Stimulated activated naive CD4-positive, alpha-beta T cell (primary cell): Measurements from ENCODE around the gene PPP1R14B.
"Not testable (repeated sequence)": the region's sequence is repeated elsewhere in the genome, so short reads cannot be mapped to it uniquely, and the experiment has no call there.

Source experiments
- DNase-seq, 6 experiments: peaks; one replicate each; lab custom pipeline; 2025; lab: John Stamatoyannopoulos, UW

The PPP1R14B gene

DNA sequence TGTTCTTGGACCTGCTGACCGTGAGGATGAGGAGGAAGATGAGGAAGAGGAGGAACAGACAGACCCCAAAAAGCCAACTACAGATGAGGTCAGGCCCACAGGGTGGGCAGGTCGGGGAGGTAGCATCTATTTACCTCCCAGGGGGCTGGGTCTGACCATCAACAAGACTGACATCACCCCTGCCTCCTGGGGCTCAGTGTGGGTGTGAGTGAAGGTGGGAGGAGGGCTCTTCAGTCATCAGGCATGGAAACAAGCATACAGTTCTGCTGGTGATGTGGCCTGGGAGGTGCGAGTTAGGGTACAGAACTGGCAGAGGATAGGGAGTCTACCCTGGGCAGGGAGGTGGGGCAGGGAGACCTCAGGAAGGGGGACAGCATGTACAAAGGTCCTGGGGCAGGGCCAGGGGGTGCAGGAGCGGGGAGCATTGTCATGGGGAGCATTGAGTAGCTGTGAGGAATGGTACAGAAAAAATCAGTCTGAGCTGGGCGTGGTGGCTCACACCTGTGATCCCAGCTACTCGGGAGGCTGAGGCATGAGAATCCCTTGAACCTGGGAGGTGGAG, 13.5 kb upstream of the PPP1R14B start:
- no peak for DNase-seq

DNA sequence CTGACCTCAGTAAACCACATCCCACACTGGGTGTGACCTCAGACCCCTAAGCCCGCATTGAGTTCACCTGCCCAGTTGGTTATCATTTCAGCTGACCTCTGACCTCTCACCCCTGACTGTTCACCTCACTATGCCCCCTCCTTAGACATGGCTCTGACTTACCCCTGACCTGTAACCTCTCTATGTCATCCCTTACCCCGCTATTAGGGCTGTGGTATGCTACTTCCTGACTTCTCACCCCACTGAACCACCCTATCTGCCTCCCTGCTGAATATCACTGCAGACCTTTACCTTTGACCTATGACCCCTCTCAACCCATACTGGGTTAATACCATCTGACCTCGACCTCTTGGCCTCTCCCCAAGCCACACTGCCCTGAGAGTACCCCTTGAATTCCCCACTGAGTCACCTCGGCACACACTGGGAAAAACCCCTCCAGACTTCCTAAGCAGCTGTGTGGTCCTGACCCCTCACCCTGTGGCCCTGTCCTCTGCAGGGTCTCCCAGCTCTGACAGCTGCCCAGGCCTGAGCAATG, 12.9 kb upstream of the PPP1R14B start:
- no peak for DNase-seq

DNA sequence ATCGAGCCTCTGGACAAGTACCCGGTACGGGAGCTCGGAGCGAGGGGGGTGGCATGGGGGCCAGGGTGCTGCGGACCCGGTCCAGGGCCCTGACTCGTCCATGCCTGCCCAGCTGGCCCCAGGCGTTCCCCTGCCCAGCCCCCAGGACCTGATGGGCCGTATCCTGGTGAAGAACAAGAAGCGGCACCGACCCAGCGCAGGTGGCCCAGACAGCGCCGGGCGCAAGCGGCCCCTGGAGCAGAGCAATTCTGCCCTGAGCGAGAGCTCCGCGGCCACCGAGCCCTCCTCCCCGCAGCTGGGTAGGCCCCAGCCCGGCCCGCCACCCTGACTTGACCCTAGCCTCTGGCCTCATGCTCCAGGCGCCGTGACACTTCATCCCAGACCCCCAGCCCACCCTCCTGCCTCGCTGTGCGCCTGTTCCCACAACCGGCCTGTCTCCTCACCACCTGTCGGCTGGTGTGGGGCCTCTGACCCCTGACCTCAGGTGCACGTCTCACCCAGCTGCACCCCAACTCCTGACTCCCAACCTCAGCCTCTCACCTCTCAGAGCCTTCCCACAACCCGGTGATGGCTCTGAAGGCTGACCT, 12.3 kb upstream of the PPP1R14B start:
- no peak for DNase-seq

DNA sequence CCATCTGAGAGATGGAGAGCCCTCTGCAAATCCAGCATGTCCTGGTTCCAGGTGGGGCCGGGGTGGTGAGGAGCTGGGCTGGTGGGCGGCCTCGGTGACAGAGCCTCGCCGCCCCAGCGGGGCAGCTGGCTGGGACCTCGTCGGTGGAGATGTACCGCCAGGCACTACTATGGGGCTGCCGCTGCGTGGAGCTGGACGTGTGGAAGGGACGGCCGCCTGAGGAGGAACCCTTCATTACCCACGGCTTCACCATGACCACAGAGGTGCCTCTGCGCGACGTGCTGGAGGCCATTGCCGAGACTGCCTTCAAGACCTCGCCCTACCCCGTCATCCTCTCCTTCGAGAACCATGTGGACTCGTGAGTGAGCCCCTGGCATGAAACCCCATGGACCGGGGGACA, 11.6 kb upstream of the PPP1R14B start:
- no peak for DNase-seq

DNA sequence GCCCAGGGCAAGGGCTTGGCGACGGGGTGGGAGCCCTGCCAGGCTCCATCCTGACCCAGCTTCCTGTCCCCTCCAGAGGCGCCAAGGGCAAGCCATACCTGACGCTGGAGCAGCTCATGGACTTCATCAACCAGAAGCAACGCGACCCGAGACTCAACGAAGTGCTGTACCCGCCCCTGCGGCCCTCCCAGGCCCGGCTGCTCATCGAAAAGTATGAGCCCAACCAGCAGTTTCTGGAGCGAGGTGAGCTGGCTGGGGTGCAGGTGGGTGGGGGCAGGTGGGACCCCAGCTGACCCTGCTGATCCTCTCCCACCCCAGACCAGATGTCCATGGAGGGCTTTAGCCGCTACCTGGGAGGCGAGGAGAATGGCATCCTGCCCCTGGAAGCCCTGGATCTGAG, 9.6 kb upstream of the PPP1R14B start:
- no peak for DNase-seq

DNA sequence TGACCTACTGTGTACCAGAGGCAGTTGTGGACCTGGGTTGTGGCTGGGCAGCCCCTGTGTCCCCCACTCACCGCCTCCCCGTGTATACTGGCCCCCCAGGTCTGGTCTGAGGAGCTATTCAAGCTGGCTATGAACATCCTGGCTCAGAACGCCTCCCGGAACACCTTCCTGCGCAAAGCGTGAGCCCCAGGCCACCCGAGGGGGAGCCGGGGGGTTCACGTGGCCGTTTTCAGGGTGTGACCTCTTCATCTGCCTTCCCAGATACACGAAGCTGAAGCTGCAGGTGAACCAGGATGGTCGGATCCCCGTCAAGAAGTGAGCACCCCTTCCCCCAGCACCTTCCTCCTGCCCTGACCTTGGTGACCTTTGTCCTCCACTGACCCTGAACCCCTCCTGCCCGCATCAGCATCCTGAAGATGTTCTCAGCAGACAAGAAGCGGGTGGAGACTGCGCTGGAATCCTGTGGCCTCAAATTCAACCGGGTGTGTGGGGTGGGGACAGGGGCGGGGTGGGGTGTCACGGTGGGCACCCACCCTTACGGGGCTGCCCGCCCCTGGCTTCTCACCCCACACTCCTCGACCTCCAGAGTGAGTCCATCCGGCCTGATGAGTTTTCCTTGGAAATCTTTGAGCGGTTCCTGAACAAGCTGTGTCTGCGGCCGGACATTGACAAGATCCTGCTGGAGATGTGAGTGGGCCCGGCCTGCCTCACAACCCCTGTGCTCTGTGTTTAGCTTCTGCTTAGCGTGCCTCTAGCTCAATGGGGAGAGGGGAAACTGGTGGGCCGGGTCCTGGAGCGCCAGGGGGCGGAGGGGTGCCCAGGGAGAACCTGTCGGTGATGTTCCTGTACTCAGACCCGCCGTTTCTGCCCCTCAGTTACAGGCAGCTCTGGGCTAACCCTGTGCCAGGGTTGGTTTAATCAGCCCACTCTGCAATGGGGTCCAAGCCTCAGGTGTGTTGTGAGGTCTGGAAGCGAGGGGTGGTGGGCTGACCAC, 8.7 kb upstream of the PPP1R14B start:
- no peak for DNase-seq

DNA sequence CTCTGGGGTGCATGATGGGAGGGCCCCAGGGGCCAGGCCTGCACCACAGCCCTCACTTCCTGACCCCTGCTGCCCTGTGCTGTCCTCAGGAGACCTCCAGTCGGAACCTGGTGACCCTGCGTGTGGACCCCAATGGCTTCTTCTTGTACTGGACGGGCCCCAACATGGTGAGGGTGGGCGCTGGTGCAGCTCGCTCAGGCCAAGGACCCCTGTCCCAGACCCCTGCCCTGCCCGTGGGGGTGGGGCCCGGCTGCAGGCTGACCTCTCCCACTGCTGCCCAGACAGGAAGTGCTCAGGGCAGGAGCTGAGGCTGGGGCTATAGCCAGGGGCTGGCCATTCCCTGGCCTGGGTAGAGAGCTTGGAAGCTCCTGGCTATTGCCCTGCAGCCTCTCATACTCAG, 7.6 kb upstream of the PPP1R14B start:
- no peak for DNase-seq

DNA sequence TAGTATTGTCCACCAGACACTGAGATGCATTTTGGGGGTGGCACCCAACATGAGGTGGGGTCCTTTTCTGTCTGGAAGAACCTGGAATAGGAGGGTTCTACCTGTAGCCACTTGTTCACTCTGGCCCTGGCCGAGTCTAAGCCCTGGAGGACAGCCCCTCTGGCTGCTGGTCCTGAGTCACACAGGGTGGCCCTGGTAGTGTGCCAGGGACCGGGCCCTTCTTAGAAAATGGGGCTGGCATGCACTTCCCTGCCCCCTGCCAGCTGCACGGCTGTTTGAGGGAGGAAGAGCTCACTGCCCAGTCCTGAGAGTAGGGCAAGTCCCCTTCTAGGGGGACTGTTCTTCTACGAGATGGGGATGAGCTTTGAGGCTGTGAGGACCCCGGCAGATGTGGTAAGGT, 6.7 kb upstream of the PPP1R14B start:
- no peak for DNase-seq

DNA sequence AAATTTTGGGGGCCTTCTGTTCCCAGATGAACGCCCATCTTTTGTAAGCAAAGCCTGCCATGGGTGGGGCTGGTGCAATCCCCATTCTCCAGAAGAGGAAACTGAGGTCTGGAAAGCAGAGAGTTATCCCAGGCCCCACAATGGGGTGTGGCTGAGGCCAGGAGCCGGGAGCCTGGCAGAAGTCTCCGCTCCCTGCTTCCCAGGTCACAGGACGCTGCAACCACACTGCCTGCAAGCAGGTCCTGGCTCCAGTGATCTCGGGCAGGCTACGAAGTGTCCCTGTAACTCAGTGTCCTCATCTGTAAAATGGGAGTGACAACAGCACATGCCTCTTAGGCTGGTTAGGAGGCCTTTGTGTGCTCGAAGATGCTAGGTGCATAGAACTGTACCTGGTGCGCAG, 6.3 kb upstream of the PPP1R14B start:
- no peak for DNase-seq

DNA sequence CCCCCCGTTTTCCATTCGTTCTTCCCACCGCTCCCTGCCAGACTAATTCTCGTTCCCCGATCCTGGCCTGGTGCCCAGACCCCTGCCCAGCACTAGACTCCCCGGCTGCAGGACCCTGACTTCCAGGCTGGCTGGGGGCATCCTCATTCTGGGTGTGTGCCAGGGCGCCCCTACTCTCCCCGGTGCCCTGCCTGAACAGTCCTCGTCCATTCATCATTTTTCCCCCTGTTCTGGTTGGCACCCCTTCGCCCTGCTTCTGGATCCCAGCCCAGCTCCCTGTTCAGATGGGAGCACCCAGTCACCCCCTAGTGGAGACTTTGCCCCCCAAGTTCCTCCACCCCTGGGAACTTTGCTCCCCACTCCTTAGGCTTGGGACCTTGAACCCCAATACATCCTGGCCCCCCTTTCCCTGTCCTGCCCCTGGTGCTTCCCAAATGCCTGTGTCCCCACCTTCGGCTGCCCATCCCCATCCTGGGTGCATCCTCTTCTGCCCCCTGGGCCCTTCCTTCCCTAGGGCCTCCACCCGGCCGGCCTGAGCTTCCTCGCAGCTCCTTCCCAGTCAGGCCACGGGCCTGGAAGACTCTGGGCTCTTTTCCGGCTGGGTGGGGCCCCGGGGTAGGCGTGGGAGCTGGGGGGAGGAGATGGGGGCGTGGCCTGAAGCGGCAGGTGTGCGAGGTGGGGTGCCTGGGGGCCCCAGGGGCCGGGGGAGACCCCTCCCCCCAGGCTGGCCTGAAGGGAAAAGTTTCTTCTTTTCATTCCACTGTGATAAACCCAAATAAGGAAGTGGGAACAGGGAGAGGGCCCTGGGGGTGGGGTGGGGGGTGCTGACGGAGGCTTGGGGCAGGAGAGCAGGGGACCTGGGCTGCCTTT, 5.5 kb upstream of the PPP1R14B start:
- no peak for DNase-seq

DNA sequence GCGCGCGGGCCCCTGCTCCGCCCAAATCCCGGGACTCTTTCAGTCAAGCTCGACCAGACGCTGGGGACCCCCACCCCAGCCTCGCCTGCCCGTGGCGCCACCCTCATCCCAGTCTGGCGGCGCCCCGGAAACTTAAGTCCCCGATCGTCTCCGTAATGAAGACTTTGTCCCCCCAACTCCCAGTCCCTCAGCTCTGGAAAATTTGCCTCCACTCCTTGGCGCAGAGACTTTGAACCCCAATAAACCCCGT, 4.9 kb upstream of the PPP1R14B start:
- DNase-seq, result no peak

DNA sequence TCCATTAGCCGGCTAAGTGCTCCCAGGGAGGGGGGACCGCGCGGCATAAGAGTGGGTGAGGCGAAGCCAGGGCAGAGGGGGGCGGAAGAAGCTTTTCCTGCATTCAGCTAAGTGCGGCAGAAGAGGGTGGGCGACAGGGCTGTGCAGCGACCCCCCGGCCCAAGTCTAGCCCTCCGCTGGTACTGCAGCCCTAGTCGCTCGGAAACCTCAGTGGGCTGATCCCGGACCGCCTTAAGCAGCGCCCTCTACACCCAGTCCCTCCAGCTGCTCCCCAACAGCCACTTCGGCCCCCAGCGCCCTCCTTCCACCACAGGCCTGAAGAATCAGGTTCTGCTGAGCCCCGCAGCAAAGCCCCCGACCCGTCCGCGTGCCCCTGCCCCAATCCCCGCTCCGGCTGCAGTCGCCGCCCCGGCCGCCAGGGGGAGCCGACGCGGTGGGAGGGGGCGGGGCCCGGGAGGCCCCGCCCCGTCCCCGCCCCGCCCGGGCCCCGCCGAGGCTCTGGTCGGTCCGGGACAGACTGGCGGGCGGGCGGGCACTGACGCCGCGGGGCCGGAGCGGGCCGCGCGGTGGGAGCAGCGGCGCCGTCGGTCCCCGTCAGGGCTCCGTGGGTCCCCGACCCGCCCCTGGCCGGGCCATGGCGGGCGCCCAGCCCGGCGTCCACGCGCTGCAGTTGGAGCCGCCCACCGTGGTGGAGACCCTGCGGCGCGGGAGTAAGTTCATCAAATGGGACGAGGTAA, 4.4 kb upstream of the PPP1R14B start, which contains the start of gene PLCB3:
PLCB3 (plus strand) TSS at position 515 of the 737 bp plus-strand sequence; CDS start at position 635, 120 bp downstream.
- peak; percentile 19 to 74 (median 51) for DNase-seq

DNA sequence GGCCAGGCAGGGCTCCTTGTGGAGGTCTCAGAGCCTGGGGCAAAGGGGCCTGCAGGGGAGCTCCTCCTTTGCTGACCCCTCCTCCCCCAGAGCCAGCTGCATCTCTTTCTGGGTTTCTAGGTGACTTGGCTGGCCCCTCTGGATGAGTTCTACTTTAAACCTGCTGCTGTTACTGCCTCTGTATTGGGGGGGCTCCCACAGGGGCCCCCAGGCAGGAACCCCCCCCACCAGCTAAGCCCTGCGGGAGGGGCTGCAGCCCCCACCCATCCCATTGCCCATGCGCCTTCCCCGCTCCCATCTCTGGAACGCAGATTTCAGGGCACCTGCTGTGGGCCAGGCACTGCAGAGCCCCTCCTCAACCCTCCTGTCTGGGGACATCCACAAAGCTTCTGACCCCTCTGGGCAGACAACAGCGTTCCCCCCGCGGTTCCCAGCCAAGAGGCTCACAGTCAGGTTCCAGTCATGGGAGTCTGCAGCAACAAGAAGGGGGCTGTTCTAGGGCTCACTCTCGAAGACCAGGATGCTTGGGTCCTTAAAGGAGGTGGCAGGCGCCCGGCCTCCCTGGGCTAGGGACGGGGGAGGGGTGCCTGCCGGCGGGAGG, 3.8 kb upstream of the PPP1R14B start:
- DNase-seq, result no peak

DNA sequence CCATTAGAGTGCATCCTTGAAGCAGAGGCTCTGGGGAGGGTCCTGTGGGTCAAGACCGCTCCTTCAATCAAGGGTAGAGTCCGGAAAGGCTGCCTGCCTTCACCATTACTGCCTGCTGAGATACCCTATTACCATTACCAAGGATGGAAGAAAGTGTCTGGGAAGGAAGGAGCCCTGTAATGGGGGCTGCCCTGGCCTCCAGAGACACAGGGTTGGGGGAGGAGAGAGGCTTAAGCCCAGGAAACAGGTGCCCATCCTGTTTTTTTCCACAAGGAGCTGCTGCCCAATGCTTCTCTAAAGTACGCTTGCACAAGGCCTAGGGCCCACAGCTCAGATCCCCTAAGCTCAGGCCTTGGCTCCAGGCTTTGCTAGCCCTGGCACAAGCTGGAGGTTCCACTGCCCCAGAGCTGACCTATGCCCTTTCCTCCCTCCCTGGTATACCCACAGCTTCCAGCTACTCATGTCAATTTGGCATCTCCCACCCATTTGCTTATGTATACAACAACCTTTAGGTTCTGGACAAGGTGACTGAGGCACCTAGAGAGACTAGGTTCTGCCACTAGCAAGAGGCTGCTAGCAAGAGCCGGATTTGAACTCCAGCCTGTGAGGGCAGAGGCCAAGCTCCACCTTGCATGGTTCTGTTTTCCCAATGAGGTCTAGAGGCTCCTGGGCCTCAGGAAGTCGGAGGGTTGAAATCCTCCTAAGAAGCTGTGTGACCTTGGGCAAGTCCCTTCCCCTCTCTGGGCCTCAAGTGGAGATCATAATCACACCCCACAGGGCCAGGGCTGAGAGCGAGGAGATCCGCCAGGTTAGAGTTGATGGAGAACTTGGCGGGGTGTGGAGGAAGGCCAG, 3.0 kb upstream of the PPP1R14B start:
- DNase-seq, result no peak

DNA sequence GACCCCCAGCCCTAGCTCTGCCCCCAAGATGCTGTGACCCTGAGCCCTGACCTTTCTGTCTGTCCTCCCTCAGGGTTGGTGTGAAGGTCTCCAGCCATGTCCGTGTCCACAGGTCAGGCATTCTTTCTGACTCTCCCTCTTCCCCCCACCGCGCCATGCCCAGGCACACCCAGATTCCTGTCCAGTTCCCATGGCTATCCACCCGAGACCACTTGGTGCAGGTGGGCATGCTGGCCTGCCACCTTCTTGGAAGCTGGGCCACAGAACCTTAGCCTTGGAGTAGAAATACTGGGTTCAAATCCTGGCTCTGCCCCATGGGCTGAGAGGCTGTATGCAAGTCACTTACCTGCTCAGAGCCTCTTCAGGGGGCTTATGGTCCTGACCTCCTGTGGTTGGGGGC, 2.3 kb upstream of the PPP1R14B start:
- DNase-seq, result no peak

DNA sequence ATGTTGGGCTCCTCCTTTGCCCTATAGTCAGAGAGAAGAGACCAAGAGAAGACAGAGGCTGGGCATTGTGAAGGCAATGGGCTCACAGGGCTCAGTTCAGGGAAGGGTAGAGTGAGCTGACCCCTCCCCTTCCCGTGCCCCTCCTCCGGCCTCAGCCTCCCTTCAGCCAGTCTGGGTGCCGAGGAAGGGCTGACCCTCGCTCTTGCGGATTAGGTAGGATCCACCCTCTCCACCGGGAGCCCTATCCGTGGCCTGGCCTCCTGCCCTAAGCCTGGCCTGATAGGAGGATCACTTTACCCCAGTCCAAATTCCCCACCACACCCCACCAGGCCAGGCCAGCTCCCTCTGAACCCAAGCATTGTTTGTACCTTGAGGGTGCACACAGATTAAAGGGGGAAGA, 1.8 kb upstream of the PPP1R14B start:
- no peak for DNase-seq

DNA sequence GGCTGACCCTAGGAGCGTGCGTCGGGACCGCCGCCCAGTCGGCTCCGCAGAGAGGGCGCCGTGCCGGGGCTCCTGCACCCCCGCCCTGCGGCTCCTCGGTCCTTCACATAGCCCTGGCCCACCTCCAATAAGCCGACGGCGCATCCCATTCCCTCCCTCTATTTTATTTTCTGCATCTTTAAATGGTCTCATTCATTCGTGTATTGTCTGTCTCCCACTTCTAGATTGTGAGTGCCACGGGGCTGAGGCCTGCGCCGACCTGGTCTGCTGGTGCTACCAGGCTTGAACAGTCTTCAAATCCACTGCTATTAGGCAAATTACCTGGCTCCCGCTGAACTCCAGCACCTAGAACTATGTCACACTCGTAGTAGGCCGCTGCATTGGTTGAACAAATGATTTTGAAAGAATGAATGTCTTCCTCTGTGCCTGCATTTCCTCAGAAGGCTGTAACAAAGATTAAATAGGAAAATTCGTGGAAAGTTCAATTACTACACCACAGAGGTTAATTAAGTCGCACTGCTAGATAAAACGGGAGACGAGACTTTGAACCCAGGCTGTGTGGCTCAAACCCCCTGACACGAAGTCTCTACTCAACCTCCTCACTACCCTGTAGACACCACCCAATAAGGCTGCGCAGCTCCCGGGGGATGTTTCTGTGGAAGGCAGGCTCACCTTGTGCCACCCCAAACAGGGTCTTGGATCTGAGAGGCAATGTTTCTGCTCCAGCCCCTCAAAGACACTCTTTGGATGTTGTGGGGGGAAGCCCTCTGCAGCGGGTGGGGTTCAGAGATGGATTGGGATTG, 1.2 kb upstream of the PPP1R14B start:
- DNase-seq, result no peak

DNA sequence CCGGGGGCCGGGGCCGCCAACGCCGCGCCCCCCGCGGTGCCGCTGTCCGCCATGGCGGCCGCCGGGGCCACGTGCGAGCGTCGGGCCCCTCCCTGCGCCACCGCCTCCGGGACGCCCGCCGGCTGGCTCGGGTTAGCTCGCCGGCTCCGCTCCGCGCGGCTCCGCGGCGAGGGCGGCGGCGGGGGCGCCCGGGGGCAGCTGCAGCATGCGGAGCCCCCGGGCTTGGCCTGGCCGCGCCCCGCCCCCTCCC, 197 bp downstream of the PPP1R14B start:
- not testable (repeated sequence) for DNase-seq
